Esophagus muscularis mucosa (tissue), 4 donors: Measurements from ENCODE around the gene KLHL21. TPM values are rescaled to one million over a fixed set of nuclear protein-coding genes. Genes with fewer than 3 reads are reported as not detected.
A peak's percentile ranks its signal among the peaks of the same experiment; 100 is the strongest.
"Not testable (repeated sequence)": the region's sequence is repeated elsewhere in the genome, so short reads cannot be mapped to it uniquely, and the experiment has no call there.

Experiments
- DNase-seq: peaks from one replicate; pipeline ENCODE4 v3.0.0-alpha.2; 2017; ENCODE audit errors: extremely low spot score
- H3K27ac ChIP-seq, 4 donors: fragments of 200-600 bp; sonication (generic); replicated peaks in 1 of 4; 1 replicate in 3 of 4; 2 replicates in 1 of 4; pipeline ENCODE4 v1.5.1; 2016 to 2019; ENCODE audit warnings: mild to moderate bottlenecking in 1 of 4
- H3K27me3 ChIP-seq, 4 donors: fragments of 200-600 bp; sonication (generic); one replicate each; pipeline versions ENCODE4 v1.5.1 to v1.6.0; 2016 to 2019
- H3K36me3 ChIP-seq, 4 donors: fragments of 200-600 bp; sonication (generic); one replicate each; pipeline ENCODE4 v1.5.1; 2016 to 2019
- H3K4me1 ChIP-seq, 4 donors: fragments of 200-600 bp; sonication (generic); one replicate each; pipeline ENCODE4 v1.5.1; 2016 to 2019
- H3K4me3 ChIP-seq, 4 donors: fragments of 200-600 bp; sonication (generic); 1 replicate in 2 of 4; 2 replicates in 2 of 4; pipeline ENCODE4 v1.5.1; 2016 to 2019; ENCODE audit warnings: mild to moderate bottlenecking in 4 of 4, moderate library complexity in 1 of 4
- H3K9me3 ChIP-seq, 4 donors: fragments of 200-600 bp; sonication (generic); 1 replicate in 3 of 4; 2 replicates in 1 of 4; pipeline ENCODE4 v1.5.1; 2016 to 2019
- EP300 ChIP-seq: sonication (generic); formaldehyde crosslinking; IDR thresholded peaks from one replicate; pipeline ENCODE4 v1.6.1; 2017; ENCODE audit warnings: antibody characterized with exemption
- POLR2A ChIP-seq: fragments of 450-650 bp; IDR thresholded peaks from one replicate; pipeline ENCODE4 v1.6.1; 2017; ENCODE audit warnings: antibody characterized with exemption, moderate library complexity, mild to moderate bottlenecking, low read depth
- POLR2AphosphoS5 ChIP-seq, 2 donors: sonication (generic); formaldehyde crosslinking; IDR thresholded peaks; one replicate each; pipeline ENCODE4 v1.6.1; 2017; ENCODE audit warnings: antibody characterized with exemption in 2 of 2
- WGBS: methylation state at CpG from one replicate; pipeline ENCODE4 v1.1.5; 2018; 5-methylcytosine and 5-hydroxymethylcytosine counted together
- intact Hi-C: fragments of 100-400 bp; cut with DNase I; formaldehyde crosslinking; loops from one replicate; pipeline ENCODE4 v1.15.1; 2023
- total RNA-seq, 4 donors: library from RNA; depleted of rRNA; stranded (reverse); fragments of >200 nt; gene quantifications; one replicate each; pipeline versions ENCODE4 v1.1.0 to v1.2.1, GENCODE V29; 2016
- TF ChIP-seq, protein P1 (sequence below), 3 experiments: fragments of 200-600 bp in 2 of 3; fragments of 450-650 bp in 1 of 3; sonication (generic) in 2 of 3; IDR thresholded peaks; one replicate each; pipeline ENCODE4 v1.5.1; 2017 to 2019; ENCODE audit warnings: antibody characterized with exemption in 3 of 3, mild to moderate bottlenecking in 2 of 3, moderate library complexity in 1 of 3

KLHL21 gene
- total RNA-seq, 4 donors from 2014 or later: 98.4 to 184 (median 130) TPM

DNA sequence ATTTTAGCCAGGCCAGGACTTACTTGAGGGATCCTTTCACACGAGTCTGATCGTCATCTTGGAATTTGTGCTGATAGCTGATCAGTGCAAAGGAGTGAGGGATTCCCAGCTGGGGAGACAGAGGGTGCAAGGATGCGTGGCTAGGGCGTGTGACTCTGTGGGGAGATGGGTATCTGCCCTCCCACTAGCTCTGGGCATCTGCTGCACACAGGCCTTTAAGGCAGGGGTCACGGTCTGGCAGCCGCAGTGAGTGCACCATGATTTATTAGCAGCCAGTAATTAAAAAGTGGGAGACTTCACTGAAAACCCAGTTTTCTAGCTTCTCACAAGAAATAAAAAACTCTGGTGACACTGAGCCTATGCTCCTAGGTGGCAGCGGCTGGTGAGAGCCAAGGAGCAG, 42.3 kb upstream of the KLHL21 start:
- DNase-seq: no peak
- intact Hi-C loops: loop anchor here (5.0 kb wide), 1 partner anchor 158 kb away; no protein-coding TSS in a partner anchor
- WGBS: 85% methylated on average over 7 of the region's 7 CpGs
- peaks cover 16 to 68% (median 63%) of the 10 kb centered on the region in 4 donors for H3K36me3 ChIP-seq
- TF ChIP-seq EP300 (no peak), POLR2A (no peak), POLR2AphosphoS5 (IDR thresholded peaks at IDR 0.05) (no peak)
- TF ChIP-seq, protein P1, sequence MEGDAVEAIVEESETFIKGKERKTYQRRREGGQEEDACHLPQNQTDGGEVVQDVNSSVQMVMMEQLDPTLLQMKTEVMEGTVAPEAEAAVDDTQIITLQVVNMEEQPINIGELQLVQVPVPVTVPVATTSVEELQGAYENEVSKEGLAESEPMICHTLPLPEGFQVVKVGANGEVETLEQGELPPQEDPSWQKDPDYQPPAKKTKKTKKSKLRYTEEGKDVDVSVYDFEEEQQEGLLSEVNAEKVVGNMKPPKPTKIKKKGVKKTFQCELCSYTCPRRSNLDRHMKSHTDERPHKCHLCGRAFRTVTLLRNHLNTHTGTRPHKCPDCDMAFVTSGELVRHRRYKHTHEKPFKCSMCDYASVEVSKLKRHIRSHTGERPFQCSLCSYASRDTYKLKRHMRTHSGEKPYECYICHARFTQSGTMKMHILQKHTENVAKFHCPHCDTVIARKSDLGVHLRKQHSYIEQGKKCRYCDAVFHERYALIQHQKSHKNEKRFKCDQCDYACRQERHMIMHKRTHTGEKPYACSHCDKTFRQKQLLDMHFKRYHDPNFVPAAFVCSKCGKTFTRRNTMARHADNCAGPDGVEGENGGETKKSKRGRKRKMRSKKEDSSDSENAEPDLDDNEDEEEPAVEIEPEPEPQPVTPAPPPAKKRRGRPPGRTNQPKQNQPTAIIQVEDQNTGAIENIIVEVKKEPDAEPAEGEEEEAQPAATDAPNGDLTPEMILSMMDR (IDR thresholded peaks at IDR 0.05): no peak
- no peaks in the 10 kb centered on the region for H3K9me3 ChIP-seq
- no peak overlapping the region for H3K27ac ChIP-seq
- no peak overlapping the region for H3K4me3 ChIP-seq
- no peaks in the 10 kb centered on the region for H3K4me1 ChIP-seq
- no peaks in the 10 kb centered on the region for H3K27me3 ChIP-seq

DNA sequence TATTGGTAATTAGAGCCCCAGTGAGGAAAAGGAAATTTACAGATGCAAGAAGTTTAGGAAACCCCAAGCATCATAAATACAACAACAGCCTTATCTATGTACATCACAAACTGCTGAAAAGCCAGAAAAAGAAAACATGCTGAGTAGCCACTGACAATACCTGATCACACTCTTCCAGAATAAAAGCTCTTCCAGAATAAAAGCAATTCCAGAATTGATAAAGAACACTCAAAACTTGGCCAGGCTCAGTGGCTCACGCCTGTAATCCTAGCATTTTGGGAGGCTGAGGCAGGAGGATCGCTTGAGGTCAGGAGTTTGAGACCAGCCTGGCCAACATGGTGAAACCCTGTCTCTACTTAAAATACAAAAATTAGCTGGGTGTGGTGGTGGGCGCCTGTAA, 38.2 kb upstream of the KLHL21 start:
- 89% methylated on average over 3 of the region's 3 CpGs for WGBS
- not testable (repeated sequence) for H3K4me3 ChIP-seq, H3K27me3 ChIP-seq, H3K9me3 ChIP-seq, DNase-seq, H3K4me1 ChIP-seq, H3K27ac ChIP-seq
- intact Hi-C loops: loop anchor here (5.0 kb wide), 1 partner anchor 84 kb away; the partner anchor contains the start of gene TAS1R1
- peaks cover 42 to 97% (median 91%) of the 10 kb centered on the region in 4 donors for H3K36me3 ChIP-seq

DNA sequence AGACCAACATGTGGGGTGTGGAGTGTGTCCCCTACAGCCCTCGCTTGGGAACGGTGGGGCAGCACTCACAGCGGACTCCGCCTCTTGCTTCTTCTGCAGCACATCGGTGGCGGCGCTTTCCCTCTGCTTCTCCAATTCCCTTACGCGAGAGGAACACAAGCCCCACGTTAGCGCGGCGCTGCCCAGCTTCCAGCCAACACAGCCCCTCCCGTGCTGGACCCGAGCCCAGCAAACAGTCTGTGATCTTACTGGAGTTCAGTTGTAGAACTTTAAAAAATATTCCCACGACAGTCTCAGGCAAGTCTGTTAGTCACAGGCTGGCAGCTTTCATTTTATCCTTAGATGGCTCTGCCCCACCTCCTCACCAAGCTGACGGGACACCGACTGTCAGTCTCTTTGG, 35.6 kb upstream of the KLHL21 start:
- Histone ChIP-seq H3K36me3 (peaks cover 43 to 98% (median 91%) of the 10 kb centered on the region in 4 donors), H3K27ac (peak overlapping the region; percentile 40 to 46 (median 44)), H3K4me1 (peaks cover 0 to 12% (median 7%) of the 10 kb centered on the region in 4 donors), H3K4me3 (peak overlapping the region in 1 of 4 donors; percentile 24), H3K27me3 (no peaks in the 10 kb centered on the region), H3K9me3 (no peaks in the 10 kb centered on the region)
- WGBS: 64% methylated on average over 18 of the region's 18 CpGs
- intact Hi-C loops: no loop called here
- DNase-seq: no peak
- no peak for TF ChIP-seq EP300
- TF ChIP-seq, protein P1 (IDR thresholded peaks at IDR 0.05): no peak
- TF ChIP-seq POLR2AphosphoS5 (IDR thresholded peaks at IDR 0.05): peak; percentile 19 to 30

DNA sequence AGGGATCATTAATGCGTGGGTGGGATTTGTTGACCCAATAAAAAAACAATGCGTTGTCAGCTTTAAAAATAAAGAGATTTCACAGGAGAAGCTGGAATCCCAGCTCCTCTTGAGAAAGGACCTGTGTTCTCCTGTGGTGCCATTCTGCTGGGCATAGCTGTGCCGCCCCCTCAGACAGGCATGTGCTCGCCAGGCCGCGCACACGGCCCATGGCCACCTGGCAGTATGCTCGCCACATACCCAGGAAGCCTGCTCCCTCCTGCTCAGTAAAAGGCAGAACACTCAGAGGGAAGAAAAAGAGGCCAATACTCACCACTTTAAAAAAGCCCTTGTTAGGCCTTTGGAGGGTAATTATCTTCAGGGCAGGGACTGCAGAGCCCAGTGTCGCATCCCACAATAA, 35.1 kb upstream of the KLHL21 start:
- intact Hi-C loops: no loop called here
- 90% methylated on average over 3 of the region's 9 CpGs for whole genome bisulfite sequencing
- Histone ChIP-seq H3K4me1 (peaks cover 0 to 12% (median 7%) of the 10 kb centered on the region in 4 donors), H3K9me3 (no peaks in the 10 kb centered on the region), H3K4me3 (peak overlapping the region in 1 of 4 donors; percentile 24), H3K36me3 (peaks cover 48 to 98% (median 91%) of the 10 kb centered on the region in 4 donors), H3K27ac (peak overlapping the region; percentile 40 to 46 (median 44)), H3K27me3 (no peaks in the 10 kb centered on the region)
- DNase-seq: no peak
- TF ChIP-seq, protein P1 (IDR thresholded peaks at IDR 0.05): no peak
- TF ChIP-seq POLR2AphosphoS5 (IDR thresholded peaks at IDR 0.05): no peak

DNA sequence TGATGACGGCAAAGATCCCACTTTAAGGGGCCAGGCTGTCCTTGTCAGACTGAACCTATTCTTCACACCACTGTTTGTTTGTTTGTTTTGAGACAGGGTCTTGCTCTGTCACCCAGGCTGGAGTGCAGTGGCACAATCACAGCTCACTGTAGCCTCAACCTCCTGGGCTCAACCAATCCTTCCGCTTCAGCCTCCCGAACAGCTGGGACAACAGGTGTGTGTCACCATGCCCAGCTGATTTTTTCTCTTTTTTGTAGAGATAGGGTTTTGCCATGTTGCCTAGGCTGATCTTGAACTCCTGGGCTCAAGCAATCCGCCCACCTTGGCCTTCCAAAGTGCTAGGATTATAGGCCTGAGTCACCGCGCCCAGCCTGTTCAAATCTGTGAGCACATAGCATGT, 34.1 kb upstream of the KLHL21 start:
- Histone ChIP-seq H3K4me1 (peaks cover 0 to 12% (median 7%) of the 10 kb centered on the region in 4 donors), H3K36me3 (peaks cover 56 to 98% (median 92%) of the 10 kb centered on the region in 4 donors)
- H3K27ac ChIP-seq, H3K4me3 ChIP-seq, intact Hi-C loops, H3K9me3 ChIP-seq, DNase-seq, H3K27me3 ChIP-seq: not testable (repeated sequence)
- WGBS: 93% methylated on average over 6 of the region's 6 CpGs
